HEK293T (cell line): ENCODE data around the gene MAT1A.

Experiments
- BHLHE40 ChIP-seq: fragments of 450-650 bp; IDR thresholded peaks from 2 replicates; pipeline ENCODE4 v1.6.1; 2016; ENCODE audit warnings: mild to moderate bottlenecking, moderate library complexity, borderline replicate concordance
- ELF4 ChIP-seq: fragments of 450-650 bp; IDR thresholded peaks from 2 replicates; pipeline ENCODE4 v1.6.1; 2017; ENCODE audit warnings: antibody characterized with exemption
- FOXK2 ChIP-seq: fragments of 450-650 bp; IDR thresholded peaks from 2 replicates; pipeline ENCODE4 v1.6.1; 2016; ENCODE audit warnings: mild to moderate bottlenecking
- SP1 ChIP-seq: fragments of 450-650 bp; IDR thresholded peaks from 2 replicates; pipeline ENCODE4 v1.6.1; 2017
- TARDBP ChIP-seq: fragments of 450-650 bp; IDR thresholded peaks from 2 replicates; pipeline ENCODE4 v1.6.1; 2016

GRCh38 chr10:80323311-80323710 is 33.9 kb upstream of the MAT1A start:
- no peak for TF ChIP-seq TARDBP
- no peak for TF ChIP-seq SP1
- TF ChIP-seq ELF4: no peak
- no peak for TF ChIP-seq BHLHE40
- no peak for TF ChIP-seq FOXK2
